Endothelial cell of umbilical vein (primary cell): ENCODE data around the gene GALR2.

Source experiments
- EZH2 ChIP-seq: IDR thresholded peaks from 2 replicates; pipeline ENCODE4 v1.6.1; 2012; ENCODE audit warnings: borderline replicate concordance, low read depth, mild to moderate bottlenecking, moderate library complexity, low read length, inconsistent platforms; ENCODE audit not compliant: severe bottlenecking
- FOS ChIP-seq: IDR thresholded peaks from 2 replicates; pipeline ENCODE4 v1.6.1; 2011; ENCODE audit warnings: mild to moderate bottlenecking, low read length, moderate library complexity, borderline replicate concordance; ENCODE audit not compliant: insufficient read depth
- JUN ChIP-seq: IDR thresholded peaks from 2 replicates; pipeline ENCODE4 v1.6.1; 2011; ENCODE audit warnings: borderline replicate concordance, low read depth; ENCODE audit not compliant: insufficient read length, insufficient read depth
- MYC ChIP-seq: IDR thresholded peaks from one replicate; pipeline ENCODE4 v1.6.1; 2011; ENCODE audit warnings: mild to moderate bottlenecking, low read depth, low read length
- POLR2A ChIP-seq: IDR thresholded peaks from 2 replicates; pipeline ENCODE4 v1.6.1; 2012; ENCODE audit warnings: low read depth, mild to moderate bottlenecking, control low read depth, low read length
- POLR2AphosphoS5 ChIP-seq: IDR thresholded peaks from 2 replicates; pipeline ENCODE4 v1.6.1; 2012; ENCODE audit warnings: low read depth, mild to moderate bottlenecking, control low read depth, low read length, moderate library complexity; ENCODE audit not compliant: insufficient read depth
- TF ChIP-seq, protein P1 (sequence below): IDR thresholded peaks from 2 replicates; pipeline ENCODE4 v1.6.1; 2011; ENCODE audit not compliant: insufficient read depth, insufficient read length
- TF ChIP-seq, protein P2 (sequence below), 2 donors: IDR thresholded peaks; 1 replicate in 1 of 2; 2 replicates in 1 of 2; pipeline ENCODE4 v1.5.1; 2011; ENCODE audit warnings: low read length in 2 of 2, mild to moderate bottlenecking in 2 of 2, moderate library complexity in 2 of 2, control low read depth in 1 of 2, inconsistent platforms in 1 of 2, low read depth in 1 of 2; ENCODE audit not compliant: insufficient read depth in 1 of 2; ENCODE audit errors: extremely low read depth in 1 of 2

DNA sequence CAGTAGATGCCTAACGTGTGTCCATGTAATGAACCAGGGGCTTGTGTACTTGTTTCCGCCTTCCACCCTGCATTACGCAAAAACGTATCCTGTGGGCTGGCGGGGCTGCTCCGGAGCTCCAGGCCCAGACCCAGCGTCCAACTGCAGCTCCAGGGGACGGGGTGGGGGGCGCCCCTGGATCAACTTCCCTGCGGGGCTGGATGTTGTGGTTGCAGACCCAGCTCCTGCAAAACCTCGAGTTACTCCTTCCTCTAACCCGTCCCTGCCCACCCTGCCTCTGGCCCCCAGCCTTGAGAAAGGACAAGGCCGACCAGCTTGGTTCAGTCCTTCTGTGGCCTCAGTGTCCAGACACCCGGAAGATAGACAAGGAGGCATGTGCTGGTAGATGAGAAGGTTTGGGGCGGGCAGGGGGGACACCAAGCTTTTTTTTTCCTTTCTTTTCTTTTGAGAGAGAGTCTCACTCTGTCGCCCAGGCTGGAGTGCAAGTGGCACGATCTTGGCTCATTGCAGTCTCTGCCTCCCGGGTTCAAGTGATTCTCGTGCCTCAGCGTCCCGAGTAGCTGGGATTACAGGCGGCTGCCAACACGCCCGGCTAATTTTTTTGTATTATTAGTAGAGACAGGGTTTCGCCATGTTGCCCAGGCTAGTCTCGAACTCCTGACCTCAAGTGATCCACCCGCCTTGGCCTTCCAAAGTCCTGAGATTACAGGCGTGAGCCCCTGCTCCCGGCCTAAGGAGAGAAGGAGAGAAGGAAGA is 29.7 kb downstream of the GALR2 start:
- TF ChIP-seq JUN (no peak), POLR2A (no peak), EZH2 (no peak), POLR2AphosphoS5 (no peak), MYC (no peak), FOS (no peak)
- TF ChIP-seq, protein P1, sequence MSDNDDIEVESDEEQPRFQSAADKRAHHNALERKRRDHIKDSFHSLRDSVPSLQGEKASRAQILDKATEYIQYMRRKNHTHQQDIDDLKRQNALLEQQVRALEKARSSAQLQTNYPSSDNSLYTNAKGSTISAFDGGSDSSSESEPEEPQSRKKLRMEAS, result no peak
- TF ChIP-seq, protein P2, sequence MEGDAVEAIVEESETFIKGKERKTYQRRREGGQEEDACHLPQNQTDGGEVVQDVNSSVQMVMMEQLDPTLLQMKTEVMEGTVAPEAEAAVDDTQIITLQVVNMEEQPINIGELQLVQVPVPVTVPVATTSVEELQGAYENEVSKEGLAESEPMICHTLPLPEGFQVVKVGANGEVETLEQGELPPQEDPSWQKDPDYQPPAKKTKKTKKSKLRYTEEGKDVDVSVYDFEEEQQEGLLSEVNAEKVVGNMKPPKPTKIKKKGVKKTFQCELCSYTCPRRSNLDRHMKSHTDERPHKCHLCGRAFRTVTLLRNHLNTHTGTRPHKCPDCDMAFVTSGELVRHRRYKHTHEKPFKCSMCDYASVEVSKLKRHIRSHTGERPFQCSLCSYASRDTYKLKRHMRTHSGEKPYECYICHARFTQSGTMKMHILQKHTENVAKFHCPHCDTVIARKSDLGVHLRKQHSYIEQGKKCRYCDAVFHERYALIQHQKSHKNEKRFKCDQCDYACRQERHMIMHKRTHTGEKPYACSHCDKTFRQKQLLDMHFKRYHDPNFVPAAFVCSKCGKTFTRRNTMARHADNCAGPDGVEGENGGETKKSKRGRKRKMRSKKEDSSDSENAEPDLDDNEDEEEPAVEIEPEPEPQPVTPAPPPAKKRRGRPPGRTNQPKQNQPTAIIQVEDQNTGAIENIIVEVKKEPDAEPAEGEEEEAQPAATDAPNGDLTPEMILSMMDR (IDR thresholded peaks at IDR 0.05; ENCODE audit: extremely low read depth in 1 of 2, insufficient read depth in 1 of 2, low read depth in 1 of 2, low read length in 2 of 2), result no peak
